HL-60/S4 treated with retinoic acid at 250 ng/mL for 4 days and 3 days (cell line): Measurements from ENCODE around the gene CDYL.

Experiments
- in situ Hi-C: fragments of 300-500 bp; cut with MboI; formaldehyde crosslinking; loops from 2 replicates; pipeline ENCODE4 v1.7.0; 2022; ENCODE audit warnings: low sequenced_read_pairs

CDYL gene

DNA sequence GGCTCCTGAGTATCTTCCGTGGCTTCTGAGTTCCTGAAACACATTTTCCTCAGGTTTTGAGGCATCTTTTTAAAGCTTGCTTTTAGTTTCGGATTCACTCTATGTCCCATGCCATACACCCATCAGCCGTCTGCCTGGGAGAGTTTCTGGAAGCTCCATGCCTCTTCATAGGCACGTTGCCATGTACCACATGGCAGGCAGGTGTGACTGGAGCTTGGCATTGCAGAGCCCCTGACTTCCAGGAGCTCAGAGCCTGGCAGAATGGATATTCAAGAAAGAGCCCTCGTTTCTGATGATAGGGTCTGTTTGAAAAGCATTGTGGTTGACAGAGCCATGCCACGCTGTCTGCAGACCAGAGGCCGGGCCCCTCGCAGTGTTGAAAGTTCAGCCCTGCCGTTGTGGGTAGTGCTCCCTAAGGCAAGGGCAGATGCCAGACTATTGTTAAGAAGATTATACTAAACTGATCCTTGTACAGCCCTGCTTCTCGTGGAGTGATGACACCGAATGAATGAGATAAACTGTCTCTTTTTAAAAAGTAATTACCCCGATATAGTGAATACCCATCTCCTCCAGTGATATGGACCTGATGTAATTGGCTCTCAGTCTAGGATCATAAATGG, 127.7 kb downstream of the CDYL start:
- in situ Hi-C loops = no loop called here

DNA sequence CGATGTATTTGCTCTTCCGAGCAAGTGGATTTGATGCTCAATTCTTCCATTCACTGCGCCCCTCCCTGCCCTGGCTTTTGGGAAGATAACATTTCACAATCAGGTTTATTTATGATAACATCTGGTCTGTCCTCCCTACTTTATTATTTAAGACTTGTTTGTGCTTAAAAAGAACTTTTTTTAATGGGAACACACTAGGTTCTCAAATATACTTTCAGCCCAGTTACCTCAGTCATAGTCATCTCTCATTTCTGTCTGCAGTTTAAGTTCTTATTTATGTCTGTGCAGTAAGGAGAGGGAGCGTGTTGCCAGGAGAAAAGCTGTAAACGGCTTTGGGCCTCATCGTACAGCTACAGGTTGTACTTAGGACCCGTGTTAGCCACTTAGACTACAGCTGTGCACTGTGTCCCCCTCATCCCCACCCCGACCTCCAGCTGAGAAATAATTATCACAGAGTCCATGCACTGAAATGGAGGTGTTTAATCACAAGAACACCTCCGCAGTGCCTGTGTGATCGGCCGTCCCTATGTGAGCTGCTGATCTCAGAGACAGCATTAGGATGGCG, 128.3 kb downstream of the CDYL start:
- in situ Hi-C loops = no loop called here

DNA sequence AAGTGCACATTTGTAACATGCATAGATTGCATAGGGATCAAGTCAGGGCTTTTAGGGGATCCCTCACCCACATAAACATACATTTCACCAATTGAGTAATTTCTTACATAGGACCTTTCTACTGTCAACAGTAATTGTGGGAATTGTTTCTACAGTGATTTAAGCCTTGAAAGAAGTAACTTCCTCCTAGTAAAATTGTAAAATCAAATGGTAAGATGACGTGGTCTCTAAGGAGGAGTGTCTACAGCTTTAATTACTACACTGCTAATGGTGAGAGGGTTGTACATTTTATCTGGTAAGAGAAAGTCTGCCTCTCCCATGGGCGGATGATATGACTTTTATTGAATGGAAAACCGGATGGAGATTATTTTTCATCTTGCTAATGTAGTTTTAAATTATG, 129.6 kb downstream of the CDYL start:
- in situ Hi-C loops = no loop called here

DNA sequence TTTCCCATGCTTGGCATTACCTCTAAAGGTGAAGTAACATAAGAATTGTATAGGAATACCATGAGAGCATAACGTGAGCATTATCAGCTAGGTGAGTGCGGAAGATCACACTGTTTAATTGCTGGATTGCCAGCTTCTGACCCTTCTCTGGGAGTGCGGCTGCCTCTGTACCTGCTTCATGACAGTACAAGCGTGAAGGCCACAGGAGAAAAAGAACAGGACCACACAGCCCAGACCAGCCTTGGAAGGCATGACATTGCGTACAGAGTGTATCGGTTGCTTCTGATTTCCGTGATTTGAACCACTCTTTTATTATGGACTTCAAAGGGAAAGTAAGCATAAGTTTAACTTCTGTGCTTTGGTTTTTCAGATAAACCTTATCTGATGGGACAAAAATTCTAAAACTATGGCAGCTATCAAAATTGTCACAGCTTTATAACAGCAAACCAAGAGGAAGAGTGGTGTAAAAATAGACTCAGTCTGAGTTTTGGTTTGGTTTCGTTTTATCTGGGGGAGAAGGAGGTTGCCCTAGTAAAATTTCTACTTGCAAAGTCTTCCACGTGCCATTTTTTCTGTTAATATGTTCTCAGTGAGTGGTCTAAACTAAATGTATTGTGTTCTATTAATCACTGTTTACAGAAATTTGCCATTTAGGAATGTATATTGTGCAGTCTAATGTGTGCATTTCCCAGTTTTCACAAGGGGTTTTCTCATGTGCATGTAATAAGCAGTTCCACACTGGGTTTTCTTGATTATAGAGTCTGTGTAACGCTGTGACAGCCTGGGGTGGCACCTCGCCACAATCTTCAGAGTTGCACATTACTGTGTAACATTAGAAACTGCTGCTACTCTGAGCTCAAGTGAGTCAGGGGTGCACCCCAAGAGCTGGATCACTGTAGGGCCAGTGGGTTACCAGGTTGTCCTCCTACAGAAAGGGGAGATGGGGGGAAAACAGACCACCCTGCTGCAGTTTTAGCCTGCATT, 130.4 kb downstream of the CDYL start:
- in situ Hi-C loops = no loop called here

DNA sequence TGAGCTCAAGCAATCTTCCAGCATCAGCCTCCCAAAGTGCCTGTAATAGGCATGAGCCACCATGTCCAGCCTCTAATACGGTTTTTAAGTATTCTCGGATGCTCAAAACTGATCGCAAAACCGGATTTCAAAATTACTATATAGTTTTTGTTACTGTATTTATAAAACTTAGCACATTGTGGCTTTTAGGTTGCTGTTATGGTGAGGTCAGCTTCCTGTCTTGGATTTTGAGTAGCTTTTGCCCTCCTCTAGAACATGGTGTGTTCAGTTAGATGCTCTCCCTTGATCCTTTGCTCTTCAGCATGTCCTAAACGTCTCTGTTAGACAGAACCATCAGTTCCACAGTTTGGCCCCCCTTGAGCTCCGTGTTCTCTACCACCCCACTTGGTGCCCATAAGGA, 131.4 kb downstream of the CDYL start:
- in situ Hi-C loops = no loop called here

DNA sequence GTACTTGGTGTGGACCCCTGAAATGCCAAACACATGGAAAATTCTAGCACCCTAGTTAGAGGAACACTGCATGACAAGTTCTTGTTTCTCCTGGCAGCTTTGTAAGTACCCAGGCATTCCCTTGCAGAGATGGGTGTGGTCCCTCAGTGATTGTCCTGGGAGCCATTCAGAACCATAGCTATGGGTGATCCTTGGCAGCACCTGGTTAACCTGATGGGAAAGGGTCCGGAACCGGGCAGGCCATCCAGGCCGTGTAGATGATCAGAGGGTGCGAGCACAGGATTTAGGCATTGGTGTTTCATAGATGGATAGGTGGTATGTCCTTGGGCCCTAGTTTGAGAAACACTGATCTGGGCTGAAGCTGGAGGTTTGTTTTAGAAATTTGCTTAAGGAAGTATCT, 131.9 kb downstream of the CDYL start:
- in situ Hi-C loops = no loop called here

DNA sequence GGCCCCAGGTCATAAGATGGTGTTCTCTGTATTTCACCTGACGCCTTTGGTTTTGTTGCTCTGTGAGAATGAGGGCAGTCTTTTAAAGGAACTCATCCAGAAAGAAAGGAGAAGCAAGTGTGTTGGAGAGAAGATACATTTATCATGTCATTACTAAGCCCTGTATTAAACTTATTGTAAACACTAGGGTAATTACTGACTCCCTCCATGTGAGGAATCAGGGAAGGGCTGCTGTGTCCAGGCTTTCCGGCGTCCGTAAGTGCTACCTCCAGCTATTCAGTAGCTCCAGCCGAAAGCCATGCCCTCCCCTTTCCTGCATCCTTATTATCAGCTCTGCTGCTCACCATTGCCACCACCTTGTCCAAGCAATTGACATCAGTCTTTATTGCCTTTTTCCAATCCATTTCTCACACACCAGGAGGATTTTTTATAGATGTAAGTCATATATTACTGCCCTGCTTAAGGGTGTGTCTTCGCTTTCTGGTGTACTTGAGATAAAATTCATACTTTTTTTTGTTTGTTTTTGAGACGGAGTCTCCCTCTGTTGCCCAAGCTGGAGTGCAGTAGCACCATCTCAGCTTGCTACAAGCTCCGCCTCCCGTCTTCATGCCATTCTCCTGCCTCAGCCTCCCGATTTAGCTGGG, 133.0 kb downstream of the CDYL start:
- in situ Hi-C loops = no loop called here

DNA sequence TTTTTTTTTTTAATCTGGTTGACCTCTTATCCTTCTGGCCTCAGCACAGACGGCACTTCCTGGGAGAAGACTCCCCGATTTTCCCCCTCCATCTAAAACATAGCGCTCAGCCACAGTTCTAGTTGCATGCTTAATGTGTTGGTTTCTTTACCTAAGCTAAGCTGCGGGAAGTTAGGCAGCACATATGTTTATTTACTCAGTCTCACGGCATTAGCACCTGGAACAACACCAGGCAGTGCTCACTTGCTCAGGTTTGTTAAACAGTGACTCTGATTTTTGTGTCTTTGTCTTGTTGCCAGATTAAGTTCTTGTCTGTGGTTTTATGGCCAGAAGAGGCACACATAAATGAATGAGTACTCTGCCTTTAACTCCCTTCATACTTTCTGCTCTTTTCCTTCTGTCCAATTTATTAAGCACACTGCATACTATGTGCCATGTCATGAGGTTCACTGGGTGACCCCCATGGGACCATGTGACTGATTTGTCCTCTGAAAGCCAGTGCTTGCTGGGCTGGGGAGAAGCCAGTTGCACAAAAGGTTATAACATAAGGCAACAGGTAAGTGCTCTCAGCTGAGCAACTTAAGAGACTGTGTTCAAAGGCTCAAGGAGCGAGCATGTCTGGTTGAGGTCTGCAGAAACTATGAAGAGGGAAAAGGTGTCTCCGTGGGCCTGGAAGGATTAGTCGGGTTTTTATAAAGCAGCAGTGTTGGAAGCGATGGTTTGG, 134.0 kb downstream of the CDYL start:
- in situ Hi-C loops = no loop called here

DNA sequence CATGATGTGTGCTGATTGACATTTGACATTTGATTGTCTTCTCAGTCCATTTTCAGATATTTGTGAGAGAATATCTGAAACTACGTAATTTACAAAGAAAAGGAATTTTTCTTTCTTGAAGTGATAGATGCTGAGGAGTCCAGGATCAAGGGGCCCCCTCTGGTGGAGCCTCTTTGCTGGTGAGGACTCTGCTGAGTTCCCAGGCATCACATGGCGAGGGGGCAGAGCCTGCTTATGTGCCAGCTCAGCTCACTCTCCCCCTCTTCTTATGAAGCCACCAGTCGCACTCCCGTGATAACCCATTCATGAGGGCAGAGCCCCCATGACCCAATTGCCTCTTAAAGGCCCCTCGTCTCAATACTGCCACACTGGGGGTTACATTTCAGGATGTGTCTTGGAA, 136.4 kb downstream of the CDYL start:
- in situ Hi-C loops = no loop called here

DNA sequence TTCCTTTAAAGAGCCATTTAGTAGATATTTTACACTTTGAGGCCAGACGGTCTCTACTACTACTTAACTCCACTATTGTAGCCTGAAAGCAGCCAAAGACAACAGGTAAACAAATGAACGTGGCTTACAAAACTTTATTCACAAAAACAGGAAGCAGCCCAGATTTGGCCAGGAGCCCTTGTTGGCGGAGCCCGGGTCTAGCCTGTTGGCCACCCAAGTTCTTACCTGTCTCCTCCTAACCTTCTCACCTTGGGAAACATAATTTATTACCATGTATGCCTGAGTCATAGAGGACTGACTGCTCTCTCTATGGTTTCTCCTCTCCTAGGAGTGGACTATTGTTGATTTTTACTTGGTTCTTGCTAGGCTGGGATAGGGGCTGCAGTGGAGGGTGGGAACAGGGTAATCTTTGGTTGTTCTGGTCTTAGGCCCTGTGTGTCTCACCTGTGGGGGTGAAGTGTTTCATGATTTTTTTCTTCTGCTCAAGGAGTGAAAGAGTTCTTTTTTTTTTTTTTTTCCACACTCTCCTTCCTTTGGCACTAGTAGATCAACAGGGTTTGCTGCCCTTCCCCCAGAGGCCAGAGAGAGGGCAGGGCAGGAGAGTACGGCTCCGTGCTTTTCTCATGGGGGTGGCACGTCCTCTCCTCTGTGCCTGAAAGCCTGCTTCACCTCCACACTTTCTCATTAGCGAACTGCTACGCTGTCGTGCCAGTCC, 137.7 kb downstream of the CDYL start:
- in situ Hi-C loops = no loop called here

DNA sequence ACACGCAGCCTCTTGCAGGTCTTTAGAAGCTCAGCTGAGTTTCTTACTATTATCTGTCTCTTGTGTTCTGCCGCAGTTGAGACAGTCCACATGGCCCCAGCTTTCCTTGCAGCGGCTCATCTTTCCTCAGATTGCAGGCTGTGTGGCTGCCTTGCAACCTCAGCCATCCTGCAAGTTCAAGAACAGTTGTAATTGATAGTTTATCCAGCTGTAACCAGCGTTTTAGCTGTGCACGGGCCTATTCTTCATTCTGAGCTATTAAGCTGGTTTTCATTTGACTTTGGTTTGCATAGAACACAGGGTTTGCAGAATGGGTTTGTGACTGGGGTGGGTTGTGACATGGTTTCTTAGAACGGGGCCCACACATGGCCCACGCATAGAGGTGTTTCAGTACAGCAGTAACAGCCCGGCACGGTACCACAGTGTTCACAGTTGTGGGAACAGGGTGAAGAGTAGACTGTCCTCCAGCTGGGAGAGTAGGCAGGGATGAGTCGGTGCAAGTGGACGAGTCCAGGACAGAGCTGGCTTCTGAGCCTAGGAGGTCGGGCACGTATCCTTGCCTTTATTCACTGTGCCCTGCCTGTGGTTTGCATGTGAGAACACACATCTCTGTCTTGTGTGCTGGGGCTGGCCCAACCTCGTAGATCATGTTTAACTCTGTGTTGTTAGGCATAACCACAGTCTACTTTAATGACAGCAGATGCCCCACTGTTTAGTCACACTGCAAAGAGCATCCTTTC, 138.4 kb downstream of the CDYL start:
- in situ Hi-C loops = no loop called here

DNA sequence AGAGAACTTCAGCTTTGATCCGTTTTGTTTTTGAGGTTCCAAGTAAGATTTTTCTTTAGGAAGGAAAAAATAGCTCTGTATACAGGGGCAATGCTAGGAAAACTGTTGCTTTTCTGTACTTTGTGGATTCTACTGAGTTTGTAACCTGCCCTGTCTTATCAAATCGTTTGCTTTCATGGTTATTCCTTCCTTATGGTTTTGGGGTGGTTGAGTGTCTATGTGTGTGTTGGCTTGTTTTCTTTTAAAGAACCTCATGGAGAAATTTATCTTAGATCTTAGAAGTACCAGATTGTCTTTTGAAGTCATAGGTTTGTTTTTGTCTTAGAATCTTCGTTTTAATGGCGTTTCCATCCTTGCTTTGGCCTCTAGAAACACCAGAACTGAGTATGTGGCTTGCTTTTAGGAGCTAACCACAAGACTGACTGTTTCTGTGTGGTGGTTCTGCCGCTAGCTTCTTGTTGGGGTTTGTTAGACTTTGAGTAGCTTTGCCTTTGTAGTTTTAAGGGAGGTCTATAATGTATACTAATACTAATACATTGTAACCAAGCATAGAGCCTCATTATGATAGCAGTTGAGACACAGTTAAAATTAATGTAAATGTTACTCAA, 140.9 kb downstream of the CDYL start:
- in situ Hi-C loops = no loop called here

DNA sequence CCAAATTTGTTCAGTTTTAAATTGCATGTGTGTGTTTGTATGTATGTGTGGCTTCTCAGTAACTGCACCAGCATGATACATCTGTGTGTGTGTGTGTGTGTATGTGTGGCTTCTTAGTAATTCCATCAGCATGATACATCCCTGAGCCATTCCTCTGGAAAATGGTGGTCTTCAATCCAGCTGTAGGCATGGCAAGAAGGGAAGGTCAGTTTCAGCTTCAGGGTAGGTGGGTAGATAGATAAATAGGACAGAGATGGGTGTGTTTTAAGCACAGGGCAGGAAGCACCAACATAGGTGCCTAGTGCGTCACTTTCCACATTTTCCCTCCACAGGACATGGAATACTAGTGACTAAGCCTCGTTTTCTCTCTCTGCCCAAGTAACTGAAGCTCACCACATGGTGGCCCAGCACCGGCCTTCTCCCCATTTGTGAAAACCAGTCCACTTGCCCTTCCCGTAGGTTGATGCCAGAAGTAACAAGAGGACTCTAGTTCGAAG, 144.8 kb downstream of the CDYL start:
- in situ Hi-C loops = no loop called here

DNA sequence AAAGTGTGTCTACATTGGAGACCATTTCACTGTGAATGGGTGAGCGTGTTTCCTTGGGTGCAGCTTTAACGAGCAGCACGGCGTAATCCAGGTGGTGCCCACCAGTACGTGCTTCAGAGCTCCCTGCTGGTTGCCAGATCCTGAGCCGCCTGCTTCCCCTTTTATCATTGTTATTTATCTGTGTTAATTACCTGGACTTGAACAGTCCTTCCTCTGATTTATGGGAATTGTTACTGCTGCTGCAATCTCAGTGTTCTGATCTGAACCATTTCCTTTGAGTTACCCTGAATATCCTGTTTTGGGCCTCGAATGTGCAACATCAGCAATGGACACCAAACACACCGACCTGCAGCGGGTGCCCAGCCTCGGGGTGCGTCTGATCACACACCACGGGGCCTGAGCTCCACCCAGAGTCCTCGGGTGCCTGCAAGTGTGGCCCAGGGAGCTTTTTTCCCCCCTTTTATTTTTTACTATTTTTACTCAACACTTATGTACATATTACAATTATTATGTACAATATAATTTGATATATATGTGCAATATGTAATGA, 146.4 kb downstream of the CDYL start:
- in situ Hi-C loops = no loop called here

DNA sequence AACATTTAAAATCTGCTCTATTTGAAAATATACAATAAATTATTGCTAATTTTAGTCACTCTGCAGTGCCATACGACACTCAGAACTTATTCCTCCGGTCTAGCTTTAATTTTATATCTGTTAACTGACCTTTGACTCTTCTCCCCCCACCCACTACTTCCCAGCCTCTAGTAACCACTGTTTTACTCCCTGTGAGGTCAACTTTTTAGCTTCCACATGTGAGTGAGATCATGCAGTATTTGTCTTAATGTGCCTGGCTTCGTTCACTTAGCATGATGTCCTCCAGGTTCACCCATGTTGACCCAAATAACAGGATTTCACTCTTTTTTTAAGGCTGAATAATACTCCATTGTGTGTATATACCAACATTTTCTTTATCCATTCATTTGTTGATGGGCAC, 146.9 kb downstream of the CDYL start:
- in situ Hi-C loops = no loop called here

DNA sequence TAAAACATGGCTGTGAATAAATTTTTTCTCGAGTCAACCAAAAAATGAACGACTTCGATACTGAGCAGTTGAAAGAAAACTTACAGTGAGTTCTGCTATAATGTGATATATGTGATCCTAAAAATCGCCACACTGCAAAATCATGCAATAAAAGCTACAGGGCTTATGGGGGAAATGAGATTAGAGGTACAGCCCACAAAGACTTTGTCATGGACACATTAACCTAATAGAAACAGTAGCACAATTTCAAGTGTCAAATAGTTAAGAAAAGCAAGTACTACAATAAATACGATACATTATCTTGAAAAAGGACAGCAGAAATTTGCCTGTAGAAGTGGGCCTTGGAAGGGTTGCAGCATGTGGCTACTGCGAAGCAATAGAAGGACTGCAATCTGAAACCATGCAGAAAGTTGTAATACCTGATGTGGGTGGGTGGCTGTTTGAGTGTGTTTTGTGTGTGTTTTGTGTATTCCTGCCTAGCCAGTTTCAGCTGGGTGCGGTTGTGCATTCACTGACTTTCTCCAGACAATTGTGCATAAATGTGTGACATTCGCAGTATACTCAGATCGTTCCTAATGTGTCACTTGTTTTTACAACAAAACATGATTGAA, 148.6 kb downstream of the CDYL start:
- in situ Hi-C loops = no loop called here

DNA sequence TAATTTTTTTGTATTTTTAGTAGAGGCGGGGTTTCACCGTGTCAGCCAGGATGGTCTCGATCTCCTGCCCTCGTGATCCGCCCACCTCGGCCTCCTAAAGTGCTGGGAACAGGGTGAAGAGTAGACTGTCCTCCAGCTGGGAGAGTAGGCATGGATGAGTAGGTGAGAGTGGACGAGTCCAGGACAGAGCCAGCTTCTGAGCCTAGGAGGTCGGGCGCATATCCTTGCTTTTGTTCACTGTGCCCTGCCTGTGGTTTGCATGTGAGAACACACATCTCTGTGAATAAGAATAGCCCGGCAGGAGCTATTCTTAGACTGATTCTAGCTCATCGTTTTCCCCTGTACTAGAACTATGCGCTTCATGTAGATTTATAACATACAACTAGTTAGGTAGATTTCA, 149.4 kb downstream of the CDYL start:
- in situ Hi-C loops = no loop called here

DNA sequence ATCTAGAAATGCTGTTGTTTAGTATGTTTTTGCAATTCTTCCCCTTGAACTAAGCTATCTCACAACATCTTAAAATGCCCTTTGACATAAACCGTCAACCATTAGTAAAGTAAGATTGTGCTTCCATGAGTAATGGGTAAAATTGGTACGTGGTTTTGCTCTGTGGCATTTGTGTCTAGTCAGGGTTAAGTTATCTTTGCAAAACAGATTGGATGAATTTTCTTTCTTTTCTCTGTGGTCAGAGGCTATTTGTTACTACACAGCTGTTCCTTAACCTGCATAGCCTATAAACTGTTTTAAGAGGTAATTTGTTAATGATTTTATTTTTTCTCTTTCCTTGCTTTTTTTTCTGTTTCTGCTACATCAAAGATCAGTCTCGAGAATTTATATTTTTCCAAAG, 152.2 kb downstream of the CDYL start:
- in situ Hi-C loops = no loop called here
